ENCODE results near the gene USP24. TPM values are rescaled to one million over a fixed set of nuclear protein-coding genes. Genes with fewer than 3 reads are reported as not detected.

The USP24 gene
- total and polyA plus RNA-seq, 3 donors from 2014 or later, result 20.2 to 50.9 (median 50.3) TPM

- TF ChIP-seq CTCF (IDR thresholded peaks at IDR 0.05) (no peak), POLR2A (IDR thresholded peaks at IDR 0.05) (no peak)
- no peaks in the 10 kb centered on the region for H3K27me3 ChIP-seq
- H3K9me3 ChIP-seq, result no peaks in the 10 kb centered on the region
- WGBS, 2 donors, result 77 to 94% methylated on average over 3 of the region's 3 CpGs
- no peak overlapping the region for H3K4me3 ChIP-seq
- no peak for DNase-seq
- no peaks in the 10 kb centered on the region for H3K4me1 ChIP-seq
- H3K27ac ChIP-seq, result no peak overlapping the region
- H3K36me3 ChIP-seq (ENCODE audit: low read depth, missing control alignments), result no peaks in the 10 kb centered on the region
- intact Hi-C loops (cut with DNase I; ENCODE audit: low total_unique reads), result no loop called here
Measured at GRCh38 chr1:55153031-55153430, 62.1 kb downstream of the USP24 start.

- TF ChIP-seq POLR2A (IDR thresholded peaks at IDR 0.05) (no peak), CTCF (IDR thresholded peaks at IDR 0.05) (no peak)
- Histone ChIP-seq H3K4me1 (no peaks in the 10 kb centered on the region), H3K9me3 (no peaks in the 10 kb centered on the region), H3K27me3 (no peaks in the 10 kb centered on the region), H3K27ac (no peak overlapping the region), H3K4me3 (no peak overlapping the region), H3K36me3 (ENCODE audit: low read depth, missing control alignments) (no peaks in the 10 kb centered on the region)
- WGBS, 2 donors, result 86 to 88% methylated on average over 2 of the region's 2 CpGs
- no peak for DNase-seq
- intact Hi-C loops (cut with DNase I; ENCODE audit: low total_unique reads), result no loop called here
Measured at GRCh38 chr1:55150880-55151588, 64.1 kb downstream of the USP24 start.

- H3K4me3 ChIP-seq, result no peak overlapping the region
- H3K27ac ChIP-seq, result no peak overlapping the region
- no peaks in the 10 kb centered on the region for H3K36me3 ChIP-seq (ENCODE audit: low read depth, missing control alignments)
- intact Hi-C loops (cut with DNase I; ENCODE audit: low total_unique reads), result no loop called here
- TF ChIP-seq POLR2A (IDR thresholded peaks at IDR 0.05) (no peak), CTCF (IDR thresholded peaks at IDR 0.05) (no peak)
- H3K27me3 ChIP-seq, result no peaks in the 10 kb centered on the region
- H3K9me3 ChIP-seq, result no peaks in the 10 kb centered on the region
- no peak for DNase-seq
- H3K4me1 ChIP-seq, result no peaks in the 10 kb centered on the region
Measured at GRCh38 chr1:55148676-55149075, 66.5 kb downstream of the USP24 start.

GRCh38 chr1:55147524-55147923 is 67.6 kb downstream of the USP24 start:
- intact Hi-C loops (cut with DNase I; ENCODE audit: low total_unique reads), result no loop called here
- Histone ChIP-seq H3K4me1 (no peaks in the 10 kb centered on the region), H3K9me3 (no peaks in the 10 kb centered on the region), H3K4me3 (no peak overlapping the region), H3K36me3 (ENCODE audit: low read depth, missing control alignments) (no peaks in the 10 kb centered on the region), H3K27ac (no peak overlapping the region), H3K27me3 (no peaks in the 10 kb centered on the region)
- WGBS, 2 donors, result 86 to 92% methylated on average over 8 of the region's 8 CpGs
- TF ChIP-seq CTCF (IDR thresholded peaks at IDR 0.05), result no peak
- TF ChIP-seq POLR2A (IDR thresholded peaks at IDR 0.05), result no peak
- no peak for DNase-seq

GRCh38 chr1:55146781-55147180 is 68.4 kb downstream of the USP24 start:
- Histone ChIP-seq H3K4me1 (no peaks in the 10 kb centered on the region), H3K36me3 (ENCODE audit: low read depth, missing control alignments) (no peaks in the 10 kb centered on the region), H3K4me3 (no peak overlapping the region), H3K27me3 (no peaks in the 10 kb centered on the region), H3K27ac (no peak overlapping the region), H3K9me3 (no peaks in the 10 kb centered on the region)
- intact Hi-C loops (cut with DNase I; ENCODE audit: low total_unique reads), result no loop called here
- no peak for TF ChIP-seq POLR2A (IDR thresholded peaks at IDR 0.05)
- TF ChIP-seq CTCF (IDR thresholded peaks at IDR 0.05), result no peak
- DNase-seq, result peak; percentile 66
- WGBS, 2 donors, result 31 to 41% methylated on average over 2 of the region's 2 CpGs
